Measurements from ENCODE around the gene AMBRA1. TPM values are rescaled to one million over a fixed set of nuclear protein-coding genes. Genes with fewer than 3 reads are reported as not detected.

Gene AMBRA1
- total and polyA plus RNA-seq, 2 of the 8 experiments (the other 6 are each of a cell fraction or from before 2014, with no cell fraction given): 14.2 to 37.4 TPM

- H3K4me2 ChIP-seq (ENCODE audit: insufficient read depth in 1 of 2, low read depth in 2 of 2, low read length in 2 of 2): no peak overlapping the region
- H2AFZ ChIP-seq (ENCODE audit: low read length): no peak overlapping the region
- H2BK20ac ChIP-seq (ENCODE audit: low read length): no peak overlapping the region
- FAIRE-seq: no peak
- peaks cover 0 to 2% of the 10 kb centered on the region in 2 experiments for H4K20me1 ChIP-seq (replicated peaks in 1 of 2; ENCODE audit: control insufficient read depth in 1 of 2, insufficient read depth in 2 of 2, low read length in 2 of 2)
- no peak overlapping the region for H3K14ac ChIP-seq (ENCODE audit: insufficient read length)
- H4K91ac ChIP-seq (replicated peaks; ENCODE audit: insufficient read length, low read length): no peak overlapping the region
- CTCF ChIA-PET (ENCODE audit: partially characterized antibody): interaction anchor here (1.3 to 1.6 kb wide), 2 partner anchors 22 to 102 kb away, joined by 3 to 4 read pairs; no protein-coding TSS in a partner anchor
- H3K79me2 ChIP-seq (ENCODE audit: control insufficient read depth in 1 of 2, insufficient read depth in 2 of 2, low read length in 2 of 2): peaks cover 0 to 10% of the 10 kb centered on the region in 2 experiments; a peak in 2 of 4 replicates
- no peak overlapping the region for H3K9ac ChIP-seq (replicated peaks in 1 of 4; ENCODE audit: extremely low read depth in 1 of 4, low read depth in 3 of 4, low read length in 3 of 4)
- TF ChIP-seq TCF12 (IDR thresholded peaks at IDR 0.05; ENCODE audit: low read depth, low read length) (no peak), SRF (IDR thresholded peaks at IDR 0.05; ENCODE audit: low read depth, low read length) (no peak), NRF1 (IDR thresholded peaks at IDR 0.05; ENCODE audit: low read depth, low read length) (no peak), RXRA (IDR thresholded peaks at IDR 0.05; ENCODE audit: insufficient read depth, low read depth, low read length) (no peak), SIRT6 (IDR thresholded peaks at IDR 0.05; ENCODE audit: low read length) (no peak), TAF1 (IDR thresholded peaks at IDR 0.05; ENCODE audit: low read depth, low read length) (no peak)
- TF ChIP-seq, protein P1, sequence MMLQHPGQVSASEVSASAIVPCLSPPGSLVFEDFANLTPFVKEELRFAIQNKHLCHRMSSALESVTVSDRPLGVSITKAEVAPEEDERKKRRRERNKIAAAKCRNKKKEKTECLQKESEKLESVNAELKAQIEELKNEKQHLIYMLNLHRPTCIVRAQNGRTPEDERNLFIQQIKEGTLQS (IDR thresholded peaks at IDR 0.05; ENCODE audit: insufficient read depth, low read depth, low read length): no peak
- H3K4me3 ChIP-seq (ENCODE audit: extremely low read depth in 1 of 4, insufficient read depth in 2 of 4, low read depth in 3 of 4, low read length in 4 of 4): no peak overlapping the region
- no peak overlapping the region for H4K8ac ChIP-seq (ENCODE audit: extremely low read depth, insufficient read depth, low read length)
- H2BK120ac ChIP-seq (replicated peaks; ENCODE audit: low read depth, low read length): no peak overlapping the region
- no peak overlapping the region for H2BK5ac ChIP-seq (ENCODE audit: low read depth, low read length)
- H3K4me1 ChIP-seq (replicated peaks in 1 of 4; ENCODE audit: control insufficient read depth in 3 of 4, insufficient read depth in 4 of 4, low read length in 3 of 4): peaks cover 4 to 7% (median 6%) of the 10 kb centered on the region in 4 experiments; a peak in 4 of 7 replicates
- H3K18ac ChIP-seq (ENCODE audit: extremely low read depth, low read length): no peak overlapping the region; the same call in 1 of the 2 replicates
- no peak overlapping the region for H2BK15ac ChIP-seq (ENCODE audit: low read length)
- no peak overlapping the region for H4K5ac ChIP-seq (ENCODE audit: insufficient read length, low read depth, low read length)
- 0 out of 8 replicates have a peak, but pooled peaks cover 3 to 4% (median 4%) of the 10 kb centered on the region in 4 experiments for H3K36me3 ChIP-seq (ENCODE audit: control insufficient read depth in 2 of 4, insufficient read depth in 4 of 4, low read length in 3 of 4)
- H3K23ac ChIP-seq (ENCODE audit: insufficient read length): no peak overlapping the region
- no peak for DNase-seq (ENCODE audit: low read depth in 1 of 2, low spot score in 2 of 2)
- H3K23me2 ChIP-seq (ENCODE audit: low read depth, low read length): no peaks in the 10 kb centered on the region
- H2BK12ac ChIP-seq (ENCODE audit: low read depth, low read length): no peak overlapping the region
- H3K4ac ChIP-seq (replicated peaks; ENCODE audit: insufficient read length, low read depth, low read length): no peak overlapping the region
- no peak overlapping the region for H3K27ac ChIP-seq (ENCODE audit: low read depth, low read length)
- POLR2A ChIA-PET (ENCODE audit: partially characterized antibody): no interaction called here
- H2AK5ac ChIP-seq (ENCODE audit: low read depth, low read length): no peak overlapping the region
- H3K79me1 ChIP-seq (ENCODE audit: low read depth, low read length): peaks cover 5% of the 10 kb centered on the region; the same call in 1 of the 2 replicates
- H3K56ac ChIP-seq (replicated peaks; ENCODE audit: insufficient read length, low read depth, low read length): no peak overlapping the region
- H3K27me3 ChIP-seq (replicated peaks in 1 of 4; ENCODE audit: control insufficient read depth in 3 of 4, extremely low read depth in 1 of 4, insufficient read depth in 3 of 4, low read length in 3 of 4): no peaks in the 10 kb centered on the region
- 89% methylated on average over 2 of the region's 2 CpGs; no CpG with 5 or more reads in 1 of the 2 experiments for WGBS, 2 experiments (ENCODE audit: extremely low coverage in 1 of 2, insufficient coverage in 1 of 2, insufficient read length in 1 of 2, insufficient replicate concordance in 2 of 2, low coverage in 1 of 2, low lambda C conversion rate in 2 of 2, missing lambda C conversion rate in 1 of 2)
- H3K9me3 ChIP-seq (ENCODE audit: insufficient read depth in 2 of 2, low read depth in 1 of 2, low read length in 1 of 2): no peaks in the 10 kb centered on the region
Measured at GRCh38 chr11:46511342-46511741, 82.5 kb downstream of the AMBRA1 start.

Measured in H1 (cell line).